Renal pelvis (tissue), 4 donors: ENCODE measurements around the gene LDHD. TPM values are rescaled to one million over a fixed set of nuclear protein-coding genes. Genes with fewer than 3 reads are reported as not detected.

Experiments
- DNase-seq: peaks from one replicate; pipeline ENCODE4 v3.0.0-alpha.2; 2013
- polyA plus RNA-seq, 3 donors: library from polyadenylated mRNA; unstranded; fragments of 120-200 nt; gene quantifications; one replicate each; pipeline ENCODE4 v1.2.1, GENCODE V29; 2013; ENCODE audit not compliant: insufficient read length in 3 of 3

Gene LDHD
- polyA plus RNA-seq, 3 donors: 8.4 to 9.4 (median 9.1) TPM

DNA sequence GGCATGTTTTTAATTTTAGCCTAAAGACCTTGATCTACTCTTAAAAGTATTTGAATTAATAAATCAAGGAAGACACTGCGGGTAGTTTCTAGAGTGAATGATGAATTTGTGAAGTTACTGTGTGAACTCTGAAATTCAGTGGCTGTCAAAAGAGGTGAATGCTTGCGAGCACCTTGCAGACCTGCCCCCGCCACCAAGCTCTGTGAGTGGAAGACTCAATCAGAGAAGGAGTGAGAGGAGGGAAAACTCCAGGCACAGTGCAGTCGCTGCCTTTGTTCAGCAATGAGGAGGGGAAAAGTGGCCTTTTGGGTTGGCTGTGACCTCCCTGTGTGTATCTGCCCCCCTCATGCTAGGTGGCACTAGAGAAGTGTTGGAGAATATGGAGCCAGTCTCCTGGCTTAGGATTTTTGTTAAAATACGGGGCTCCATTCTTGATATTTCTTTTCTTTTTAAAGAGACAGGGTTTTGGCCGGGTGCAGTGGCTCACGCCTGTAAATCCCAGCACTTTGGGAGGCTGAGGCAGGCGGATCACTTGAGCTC lies 53.0 kb downstream of the LDHD start:
- no peak for DNase-seq

DNA sequence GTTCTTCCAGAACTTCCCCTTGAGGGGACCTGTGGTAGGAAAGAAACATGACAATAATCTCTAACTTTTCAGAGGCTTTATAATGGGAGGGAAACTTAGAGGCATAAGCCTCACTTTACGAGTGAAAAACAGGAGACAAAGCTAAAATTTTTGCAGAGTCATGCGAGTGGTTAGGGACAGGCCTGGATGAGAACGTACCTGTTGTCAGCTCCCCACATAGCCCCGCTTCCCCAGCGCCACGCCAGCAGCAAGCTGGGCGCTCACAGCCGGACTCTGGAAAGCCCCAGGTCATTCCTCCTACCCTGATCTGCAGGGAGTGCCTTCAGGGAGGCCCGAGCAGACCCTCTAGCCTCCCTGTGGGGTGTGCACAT lies 53.6 kb downstream of the LDHD start:
- DNase-seq: no peak

DNA sequence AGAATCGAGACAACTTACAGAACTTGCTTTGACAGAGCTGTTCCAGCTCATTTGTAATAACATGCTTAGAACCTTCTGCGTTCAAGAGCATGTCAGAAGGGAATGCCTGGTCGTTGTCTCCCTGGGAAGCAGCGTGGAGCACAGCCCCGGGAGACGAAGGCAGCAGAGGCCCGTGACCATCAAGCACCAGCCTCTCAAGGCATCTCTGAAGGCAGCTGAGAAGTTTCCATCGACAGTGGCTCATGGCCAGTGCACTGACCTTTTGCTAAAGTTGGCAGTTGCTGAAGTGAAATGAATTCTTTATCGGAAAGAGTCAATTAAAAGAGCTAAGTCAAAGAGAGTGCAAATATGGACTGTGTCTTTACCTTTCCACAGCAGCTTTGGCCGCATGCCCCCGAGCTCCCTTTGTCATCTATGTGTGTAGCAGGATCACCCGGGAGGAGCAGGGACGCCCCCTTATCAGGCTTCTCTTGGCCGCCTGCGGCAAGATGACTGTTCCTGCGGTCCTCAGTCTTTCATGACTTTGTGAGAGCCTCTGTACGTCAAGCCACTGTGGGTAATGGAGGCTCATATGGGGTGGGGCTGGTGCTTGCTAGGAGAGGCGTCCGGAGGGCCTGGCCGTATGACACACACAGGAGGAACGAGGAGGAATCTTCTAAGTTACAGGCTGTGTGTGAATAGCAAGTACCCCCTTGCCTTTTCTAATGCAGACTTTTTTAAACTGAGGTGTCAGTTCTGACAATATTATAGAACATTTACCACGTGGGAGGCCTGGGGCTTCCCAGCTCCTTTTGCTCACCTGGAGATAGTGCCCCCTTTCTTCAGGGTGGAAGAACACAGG lies 54.2 kb downstream of the LDHD start:
- no peak for DNase-seq

Other genes with a start within 250 kb of the LDHD start
- gene WDR59, start 131.7 kb downstream of the LDHD start, polyA plus RNA-seq: 100 to 1,000 TPM in 2 of 3 donors, 10 to 100 TPM in 1; 79.0 to 120 (median 107) TPM
- gene ZNRF1, start 117.8 kb downstream of the LDHD start, polyA plus RNA-seq: 10 to 100 TPM; 29.4 to 37.3 (median 34.9) TPM
- gene ZFP1, start 31.7 kb upstream of the LDHD start, polyA plus RNA-seq: 10 to 100 TPM; 19.3 to 23.3 (median 22.8) TPM
- gene CTRB2, start 90.4 kb upstream of the LDHD start, polyA plus RNA-seq: under 1 TPM in 2 of 3 donors, not detected in 1; 0.07 to 0.10 TPM
- gene CTRB1, start 102.2 kb upstream of the LDHD start, polyA plus RNA-seq: under 1 TPM in 2 of 3 donors, not detected in 1; 0.07 to 0.30 TPM
- 10 to 100 TPM; 63.4 to 71.1 (median 70.9) TPM for gene BCAR1, start 134.8 kb upstream of the LDHD start, polyA plus RNA-seq